GM18519 (cell line): ENCODE data around the gene PLA2R1.
"Not testable (repeated sequence)": the region's sequence is repeated elsewhere in the genome, so short reads cannot be mapped to it uniquely, and the experiment has no call there.

Source experiments
- ATAC-seq: cut with Tn5 transposase; IDR thresholded peaks from one replicate; pipeline ENCODE4 v1.9.1; 2021; ENCODE audit warnings: mild to moderate bottlenecking, moderate library complexity; ENCODE audit not compliant: unreplicated experiment, low FRiP score

The PLA2R1 gene

GRCh38 chr2:160063879-160064612 is 1.6 kb upstream of the PLA2R1 start:
- ATAC-seq: no peak

GRCh38 chr2:160063271-160063670 is 856 bp upstream of the PLA2R1 start:
- no peak for ATAC-seq

- no peak for ATAC-seq
Measured at GRCh38 chr2:160061944-160062291, 497 bp downstream of the PLA2R1 start.

GRCh38 chr2:160061533-160061932 is 882 bp downstream of the PLA2R1 start:
- ATAC-seq: no peak

GRCh38 chr2:160060297-160060696 is 2.1 kb downstream of the PLA2R1 start:
- ATAC-seq: no peak

- no peak for ATAC-seq
Measured at GRCh38 chr2:160057356-160057755, 5.1 kb downstream of the PLA2R1 start.

- no peak for ATAC-seq
Measured at GRCh38 chr2:160055726-160056108, 6.7 kb downstream of the PLA2R1 start.

- ATAC-seq: no peak
Measured at GRCh38 chr2:160054984-160055725, 7.3 kb downstream of the PLA2R1 start.

GRCh38 chr2:160053946-160054345 is 8.5 kb downstream of the PLA2R1 start:
- ATAC-seq: no peak

- ATAC-seq: no peak
Measured at GRCh38 chr2:160052531-160052930, 9.9 kb downstream of the PLA2R1 start.

GRCh38 chr2:160051371-160051800 is 11.0 kb downstream of the PLA2R1 start:
- ATAC-seq: no peak

GRCh38 chr2:160050147-160050546 is 12.3 kb downstream of the PLA2R1 start:
- no peak for ATAC-seq

- no peak for ATAC-seq
Measured at GRCh38 chr2:160045703-160046210, 16.7 kb downstream of the PLA2R1 start.

- no peak for ATAC-seq
Measured at GRCh38 chr2:160044728-160045127, 17.7 kb downstream of the PLA2R1 start.

GRCh38 chr2:160043265-160043664 is 19.1 kb downstream of the PLA2R1 start:
- no peak for ATAC-seq

GRCh38 chr2:160042054-160042453 is 20.4 kb downstream of the PLA2R1 start:
- no peak for ATAC-seq

GRCh38 chr2:160041091-160041490 is 21.3 kb downstream of the PLA2R1 start:
- ATAC-seq: no peak

GRCh38 chr2:160039166-160039903 is 23.1 kb downstream of the PLA2R1 start:
- ATAC-seq: no peak

- not testable (repeated sequence) for ATAC-seq
Measured at GRCh38 chr2:160038662-160039061, 23.8 kb downstream of the PLA2R1 start.

GRCh38 chr2:160036736-160037135 is 25.7 kb downstream of the PLA2R1 start:
- no peak for ATAC-seq

GRCh38 chr2:160035125-160035524 is 27.3 kb downstream of the PLA2R1 start:
- no peak for ATAC-seq
